NCI-H1436 treated with DMSO at 0.1 percent for 48 hours (cell line): ENCODE measurements around the gene KRTAP4-7.
"Not testable (repeated sequence)": the region's sequence is repeated elsewhere in the genome, so short reads cannot be mapped to it uniquely, and the experiment has no call there.

ENCODE experiments used
- DNase-seq: peaks from one replicate; lab custom pipeline; 2025; lab: John Stamatoyannopoulos, UW

Gene KRTAP4-7

DNA sequence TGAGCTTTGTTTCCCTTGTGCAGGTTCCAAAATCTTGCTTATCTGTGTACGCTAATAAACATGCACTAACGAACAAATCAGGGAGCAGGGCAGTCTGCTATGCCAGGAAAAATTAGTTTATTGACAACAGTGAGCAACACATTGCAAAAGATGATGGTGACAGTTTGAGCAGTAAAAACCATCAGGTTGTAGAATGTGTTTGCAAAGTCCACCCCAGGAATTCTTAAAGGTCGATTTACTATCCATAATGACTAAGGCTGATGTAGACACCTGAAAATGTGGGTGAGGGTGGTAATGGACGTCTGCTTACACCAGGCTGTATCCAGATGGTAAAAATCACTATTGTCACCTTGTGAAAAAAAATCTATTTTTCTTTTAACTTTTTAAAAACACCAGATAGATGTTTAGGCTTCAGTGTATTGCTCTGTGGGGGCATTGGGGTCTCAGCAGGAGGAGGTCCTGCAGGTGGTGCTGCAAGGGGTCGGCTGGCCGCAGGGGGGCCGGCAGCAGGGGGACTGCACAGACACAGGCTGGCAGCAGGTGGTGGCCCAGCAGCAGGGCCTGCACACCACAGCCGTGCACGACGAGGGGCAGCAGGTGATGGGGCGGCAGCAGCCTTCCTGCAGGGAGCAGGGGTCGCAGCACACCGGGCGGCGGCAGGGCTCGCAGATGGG is 18.8 kb upstream of the KRTAP4-7 start:
- DNase-seq = not testable (repeated sequence)

DNA sequence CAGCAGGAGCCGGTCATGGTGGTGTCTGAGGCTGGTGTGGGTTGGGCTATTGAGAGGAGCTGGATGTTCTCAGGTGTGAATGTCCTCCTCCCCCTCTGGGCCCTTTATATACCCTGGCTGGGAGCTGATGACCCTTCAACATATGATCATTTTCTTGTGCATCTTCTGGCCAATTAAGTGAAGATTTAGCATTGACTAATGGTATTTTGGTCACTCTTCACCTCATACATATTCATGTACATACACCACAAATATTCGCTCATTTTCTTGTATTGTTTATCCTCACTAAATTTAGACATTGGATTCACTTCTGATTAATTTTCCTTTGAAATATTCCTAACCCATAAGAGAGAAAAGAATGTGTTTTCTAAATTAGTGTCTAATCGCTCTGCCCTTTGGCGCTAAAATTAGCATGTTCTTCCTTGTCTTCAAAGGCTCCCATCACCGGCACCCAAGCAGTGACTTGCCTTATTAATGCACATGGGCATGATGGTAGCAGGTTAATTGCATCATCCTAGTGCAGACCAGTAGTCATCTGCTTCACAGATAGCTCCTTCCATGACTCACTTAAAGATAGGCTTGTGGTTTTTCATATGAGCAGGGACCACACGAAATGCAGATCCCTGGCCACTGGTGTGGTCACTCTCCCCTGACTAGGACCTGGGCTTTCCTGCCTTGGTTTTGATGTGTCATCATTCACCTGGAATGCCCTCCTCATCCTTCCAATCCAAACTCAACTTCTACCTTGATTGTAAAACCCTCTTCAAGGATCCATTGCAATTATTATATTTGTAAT is 17.9 kb upstream of the KRTAP4-7 start, which contains the start of gene KRTAP2-4:
KRTAP2-4 (minus strand) TSS at position 51 of the 796 bp plus-strand sequence; CDS start at position 17, 34 bp downstream.
- no peak for DNase-seq

DNA sequence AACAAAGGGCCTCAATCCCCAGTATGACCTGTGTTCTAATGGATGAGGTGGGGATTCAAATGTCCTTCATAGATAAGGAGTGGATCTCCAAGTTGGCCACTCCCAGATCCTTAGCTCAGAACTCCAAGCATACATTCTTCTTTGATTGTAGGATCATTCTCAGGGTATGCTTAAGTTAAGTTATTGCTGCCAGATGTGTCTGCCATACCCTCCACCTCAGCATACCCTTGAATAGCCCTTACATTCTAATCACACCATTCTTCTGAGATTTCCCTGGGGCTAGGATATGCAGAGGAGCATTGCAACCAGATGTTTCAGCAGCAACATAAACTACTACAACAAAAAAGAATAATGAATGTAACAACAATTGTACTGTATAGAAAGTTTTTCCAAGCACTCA is 16.7 kb upstream of the KRTAP4-7 start:
- no peak for DNase-seq

DNA sequence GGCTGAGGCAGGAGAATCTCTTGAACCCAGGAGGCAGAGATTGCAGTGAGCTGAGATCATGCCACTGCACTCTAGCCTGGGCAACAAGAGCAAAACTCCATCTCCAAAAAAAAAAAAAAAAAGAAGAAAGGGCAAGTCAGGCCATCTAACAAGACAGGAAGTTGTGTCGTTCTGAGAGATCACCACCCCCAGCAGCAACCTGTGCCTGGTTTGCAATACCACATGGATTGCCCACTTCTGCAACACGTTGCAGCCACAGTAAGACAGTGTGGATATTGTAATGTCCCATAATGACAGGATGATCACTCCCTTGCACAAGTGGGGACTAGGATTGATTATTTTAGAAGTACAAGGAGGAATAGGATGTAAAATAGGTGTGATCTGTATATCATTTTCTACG is 14.9 kb upstream of the KRTAP4-7 start:
- no peak for DNase-seq

DNA sequence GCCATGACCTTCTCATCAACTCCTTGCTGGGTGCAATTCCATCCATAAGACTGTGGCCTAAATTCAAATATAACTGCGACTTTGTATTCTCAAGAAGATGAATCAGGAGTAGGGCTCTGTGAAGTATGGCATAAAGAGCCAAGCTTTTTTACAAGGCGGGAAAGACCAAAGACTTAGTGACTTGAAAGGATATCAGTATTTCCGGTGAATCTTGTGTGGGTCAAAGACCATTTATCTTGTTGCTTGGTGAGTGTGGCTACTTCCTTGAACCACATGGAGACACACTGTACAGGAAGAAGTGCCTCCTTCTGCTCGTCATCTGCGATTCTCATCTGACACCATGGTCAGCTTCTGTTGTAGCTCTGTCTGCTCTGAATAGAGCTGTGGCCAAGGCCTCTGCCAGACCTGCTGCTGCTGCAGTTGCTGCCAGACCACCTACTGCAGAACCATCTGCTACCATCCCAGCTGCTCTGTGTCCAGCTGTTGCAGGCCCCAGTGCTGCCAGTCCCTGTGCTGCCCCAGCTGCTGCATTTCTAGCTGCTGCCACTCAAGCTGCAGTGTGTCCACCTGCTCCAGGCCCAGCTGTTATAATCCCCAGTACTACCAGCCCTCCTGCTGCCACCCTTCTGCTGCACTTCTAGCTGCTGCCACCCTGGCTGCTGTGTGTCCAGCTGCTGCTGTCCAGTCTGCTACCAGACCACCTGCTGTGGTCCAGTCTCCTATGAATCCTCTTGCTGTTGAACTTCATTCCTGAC is 12.2 kb upstream of the KRTAP4-7 start:
- no peak for DNase-seq

DNA sequence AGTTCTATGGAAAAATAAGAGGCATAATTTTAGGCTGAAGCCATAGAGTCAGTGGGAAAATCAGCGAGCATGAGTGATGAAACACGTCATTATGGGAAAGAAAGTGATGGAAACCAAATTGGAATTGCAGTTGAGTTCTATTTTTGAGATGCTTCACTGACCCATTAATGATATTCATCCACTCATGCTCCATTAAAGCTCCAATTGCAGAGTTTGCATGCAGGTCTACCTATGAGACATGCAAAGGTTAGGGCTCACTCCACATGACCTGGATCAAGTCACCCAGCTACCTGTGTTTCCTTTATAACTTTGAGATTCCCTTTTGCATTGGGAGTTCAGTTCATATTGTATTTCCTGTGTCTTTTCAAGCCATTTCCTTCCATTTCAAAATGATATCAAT is 10.3 kb upstream of the KRTAP4-7 start:
- DNase-seq = no peak

DNA sequence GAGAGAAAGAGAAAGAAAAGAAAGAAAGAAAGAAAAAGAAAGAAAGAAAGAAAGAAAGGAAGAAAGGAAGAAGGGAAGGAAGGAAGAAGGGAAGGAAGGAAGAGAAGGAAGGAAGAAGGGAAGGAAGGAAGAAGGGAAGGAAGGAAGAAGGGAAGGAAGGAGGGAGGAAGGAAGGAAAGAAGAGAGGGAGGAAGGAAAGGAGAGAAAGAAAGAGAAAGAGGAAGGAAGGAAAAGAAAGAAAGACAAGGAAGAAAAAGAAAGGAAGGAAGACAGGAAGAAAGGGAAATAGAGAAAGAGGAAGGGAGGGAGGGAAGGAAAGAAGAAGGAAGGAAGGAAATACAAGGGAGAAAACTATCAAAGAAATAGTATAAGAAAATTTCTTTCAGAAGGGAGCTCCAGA is 7.2 kb upstream of the KRTAP4-7 start:
- DNase-seq = no peak

DNA sequence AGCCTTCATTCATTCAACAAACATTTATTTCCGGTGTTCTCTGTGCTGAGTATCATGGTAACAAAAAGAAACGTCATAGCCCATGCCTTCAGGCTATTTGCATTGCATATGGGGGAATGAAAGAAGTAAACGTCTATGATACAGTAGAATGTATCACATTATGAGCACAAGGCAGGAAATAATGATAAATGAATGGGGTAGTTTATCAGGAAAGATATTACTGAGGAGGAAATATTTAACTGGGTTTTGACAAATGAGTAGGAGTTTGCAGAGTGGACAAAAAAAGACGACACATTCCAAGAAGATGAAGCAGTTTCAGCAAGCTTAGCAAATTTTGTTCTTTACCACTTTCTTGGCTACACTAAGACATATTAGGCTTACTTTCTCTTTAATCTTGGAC is 1.3 kb upstream of the KRTAP4-7 start:
- DNase-seq = no peak

DNA sequence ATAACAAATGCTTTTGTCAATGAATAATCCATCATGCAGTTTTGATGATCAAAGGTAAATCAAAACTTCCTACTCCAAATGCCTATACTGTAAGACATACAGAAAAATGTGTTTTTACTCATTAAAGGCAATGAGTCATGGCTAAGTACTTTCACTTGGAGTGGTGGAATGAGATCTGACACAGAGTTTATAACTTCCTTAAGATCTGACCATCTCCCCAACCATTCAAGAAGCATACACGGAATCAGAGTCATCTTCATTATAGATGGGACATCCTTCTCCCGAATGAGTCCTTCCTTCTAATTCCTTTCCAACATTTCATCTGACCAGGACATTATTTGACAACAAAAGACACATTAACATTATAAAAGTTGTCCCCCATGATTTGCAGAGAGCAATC is 523 bp upstream of the KRTAP4-7 start:
- not testable (repeated sequence) for DNase-seq

DNA sequence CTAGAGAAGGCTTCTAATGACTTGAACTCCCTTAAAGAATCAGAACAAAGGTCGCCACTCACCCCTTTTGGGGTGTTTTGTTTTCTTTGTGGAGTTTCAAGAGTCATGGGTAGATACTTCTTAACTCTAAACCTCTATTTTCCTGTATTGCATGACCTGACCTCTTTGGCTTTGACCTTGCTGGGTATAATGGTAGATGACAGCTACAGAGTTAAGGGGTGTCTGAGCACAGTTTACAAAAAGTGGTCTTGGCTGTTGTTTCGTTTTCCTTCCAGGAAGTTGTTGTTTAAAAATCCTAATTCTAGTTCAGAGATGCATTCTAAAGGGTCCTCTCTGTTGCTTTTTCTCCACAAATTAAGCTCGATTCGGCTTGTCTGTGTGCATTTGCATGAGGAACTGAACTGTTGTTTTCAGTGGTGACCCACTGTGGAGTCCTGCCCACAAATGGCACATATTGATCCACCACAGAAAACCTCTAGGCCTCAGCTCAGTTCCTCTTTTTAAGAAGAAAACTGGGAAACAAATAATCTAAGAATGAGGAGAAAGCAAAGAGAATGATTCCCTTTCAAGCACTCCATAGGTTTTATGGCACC is 4.9 kb downstream of the KRTAP4-7 start:
- DNase-seq = not testable (repeated sequence)

DNA sequence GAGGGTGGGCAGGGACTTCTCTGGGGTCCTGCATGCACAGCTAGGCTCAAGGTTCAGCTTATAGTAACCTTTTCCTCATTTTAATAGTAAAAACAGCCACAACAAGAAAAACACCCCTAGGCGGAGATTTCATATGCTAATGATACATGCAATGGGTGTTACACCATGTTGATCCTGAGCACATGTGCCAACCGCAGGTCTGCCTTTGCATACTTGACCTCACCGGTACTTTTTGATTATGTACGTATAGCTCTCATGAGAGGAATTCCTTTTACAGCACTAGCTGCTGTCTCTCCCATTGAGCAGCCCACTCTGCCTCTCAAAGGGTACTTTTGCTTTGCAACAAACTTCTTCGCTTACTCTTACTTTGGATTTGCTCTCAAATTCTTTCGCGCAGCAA is 12.1 kb downstream of the KRTAP4-7 start:
- DNase-seq = no peak

DNA sequence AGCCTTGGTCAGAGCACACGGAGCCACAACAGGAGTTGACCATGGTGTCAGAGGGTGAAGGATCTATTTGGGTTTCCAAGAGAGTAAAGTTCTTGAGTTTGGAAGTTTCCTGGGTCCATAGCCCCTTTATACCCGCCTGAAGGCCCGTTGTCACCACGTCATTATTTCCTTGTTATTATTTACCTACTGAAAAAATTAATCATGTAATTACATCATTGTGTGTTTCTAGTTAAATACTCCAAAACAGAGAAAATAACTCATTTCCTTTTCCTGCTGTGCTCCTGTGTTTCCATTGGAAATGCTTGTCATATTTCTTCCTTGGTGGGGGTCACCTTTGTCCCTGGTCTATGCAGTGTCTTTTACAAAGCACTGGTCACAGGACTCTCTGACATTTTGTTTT is 14.1 kb downstream of the KRTAP4-7 start, which contains the start of gene KRTAP4-8:
KRTAP4-8 (minus strand) TSS at position 101 of the 400 bp plus-strand sequence; CDS start at position 43, 58 bp downstream.
- DNase-seq = no peak

DNA sequence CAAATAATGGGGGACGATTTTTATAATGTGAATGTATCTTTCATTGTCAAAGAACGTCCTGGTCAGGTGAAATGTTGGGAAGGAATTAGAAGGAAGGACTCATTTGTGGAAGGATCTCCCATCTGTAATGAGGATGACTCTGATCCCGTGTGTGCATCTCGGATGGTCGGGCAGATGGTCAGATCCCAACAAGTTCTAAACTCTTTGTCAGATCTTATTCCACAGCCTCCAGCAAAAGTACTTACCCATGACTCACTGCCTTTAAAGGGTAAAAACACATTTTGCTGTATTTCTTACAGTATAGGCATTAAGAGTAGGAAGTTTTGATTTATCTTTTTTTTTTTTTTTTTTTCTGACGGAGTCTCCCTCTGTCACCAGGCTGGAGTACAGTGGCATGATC is 14.5 kb downstream of the KRTAP4-7 start:
- DNase-seq = no peak

DNA sequence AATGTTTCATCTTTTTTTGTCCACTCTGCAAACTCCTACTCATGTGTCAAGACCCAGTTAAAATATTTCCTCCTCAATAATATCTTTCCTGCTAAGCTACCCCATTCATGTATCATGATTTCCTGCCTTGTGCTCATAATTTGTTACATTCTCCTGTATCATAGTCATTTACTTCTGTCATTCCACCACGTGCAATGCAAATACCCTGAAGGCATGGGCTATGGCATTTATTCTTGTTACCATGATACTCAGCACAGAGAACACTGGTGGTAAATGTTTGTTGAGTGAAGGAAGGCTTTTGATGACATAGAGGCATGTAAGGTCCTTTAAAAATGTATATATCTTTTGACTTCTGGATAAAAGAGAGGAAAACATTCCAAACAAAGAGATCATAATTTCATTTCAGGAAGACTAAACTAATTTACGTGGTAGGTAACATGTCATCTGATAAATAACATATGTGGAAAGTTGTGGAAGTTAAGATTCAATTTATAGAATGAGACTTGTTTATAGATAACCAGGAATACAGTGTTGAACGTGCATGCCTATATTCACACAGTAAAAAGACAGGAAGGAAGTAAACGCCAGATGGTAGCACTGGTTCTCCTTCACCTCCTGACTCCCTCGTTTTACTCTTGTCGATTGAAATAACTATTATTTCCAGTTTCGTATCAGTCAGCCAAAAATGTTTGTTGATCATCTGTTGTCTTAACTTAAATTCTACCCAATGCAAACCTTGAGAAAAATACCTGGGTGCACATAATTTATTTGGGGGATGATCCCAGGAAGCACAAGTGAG is 15.9 kb downstream of the KRTAP4-7 start:
- not testable (repeated sequence) for DNase-seq

DNA sequence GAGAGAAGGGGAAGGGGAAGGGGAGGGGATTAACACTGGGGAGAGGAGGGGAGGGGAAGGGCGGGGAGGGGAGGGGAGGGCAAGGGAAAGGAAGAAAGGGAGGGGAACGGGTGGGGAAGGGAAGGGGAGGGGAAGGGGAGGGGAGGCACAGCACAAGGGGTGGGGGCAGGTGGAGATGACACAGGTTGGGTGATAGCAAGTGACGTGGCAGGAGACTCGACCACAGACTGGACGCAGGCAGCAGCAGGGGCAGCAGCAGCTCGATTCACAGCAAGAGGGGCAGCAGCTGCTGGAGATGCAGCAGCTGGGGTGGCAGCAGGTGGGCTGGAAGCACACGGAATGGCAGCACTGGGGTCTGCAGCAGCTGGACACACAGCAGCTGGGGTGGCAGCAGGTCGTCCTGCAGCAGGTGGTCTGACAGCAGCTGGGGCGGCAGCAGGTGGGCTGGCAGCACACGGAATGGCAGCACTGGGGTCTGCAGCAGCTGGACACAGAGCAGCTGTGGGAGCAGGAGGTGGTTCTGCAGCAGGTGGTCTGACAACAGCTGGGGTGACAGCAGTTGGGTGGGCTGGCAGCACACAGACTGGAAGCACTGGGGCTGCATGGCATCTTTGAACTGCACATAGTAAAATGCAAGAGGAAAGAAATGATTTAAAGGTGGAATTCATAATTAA is 17.8 kb downstream of the KRTAP4-7 start, which contains the start of gene KRTAP4-16:
KRTAP4-16 (minus strand) TSS at position 624 of the 674 bp plus-strand sequence; CDS start at position 624, 0 bp downstream.
- DNase-seq = no peak

DNA sequence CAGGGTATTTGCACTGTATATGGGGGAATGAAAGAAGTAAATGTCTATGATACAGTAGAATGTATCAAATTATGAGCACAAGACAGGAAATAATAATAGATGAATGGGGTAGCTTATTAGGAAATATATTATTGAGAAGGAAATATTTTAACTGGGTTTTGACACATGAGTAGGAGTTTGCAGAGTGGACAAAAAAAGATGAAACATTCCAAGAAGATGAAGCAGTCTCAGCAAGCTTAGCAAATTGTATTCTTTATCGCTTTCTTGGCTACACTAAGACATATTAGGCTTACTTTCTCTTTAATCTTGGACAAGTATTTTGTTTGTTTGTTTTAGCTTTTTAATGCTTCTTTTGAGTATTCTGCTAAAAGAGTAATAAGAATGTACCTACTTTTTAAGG is 19.9 kb downstream of the KRTAP4-7 start:
- DNase-seq = no peak

DNA sequence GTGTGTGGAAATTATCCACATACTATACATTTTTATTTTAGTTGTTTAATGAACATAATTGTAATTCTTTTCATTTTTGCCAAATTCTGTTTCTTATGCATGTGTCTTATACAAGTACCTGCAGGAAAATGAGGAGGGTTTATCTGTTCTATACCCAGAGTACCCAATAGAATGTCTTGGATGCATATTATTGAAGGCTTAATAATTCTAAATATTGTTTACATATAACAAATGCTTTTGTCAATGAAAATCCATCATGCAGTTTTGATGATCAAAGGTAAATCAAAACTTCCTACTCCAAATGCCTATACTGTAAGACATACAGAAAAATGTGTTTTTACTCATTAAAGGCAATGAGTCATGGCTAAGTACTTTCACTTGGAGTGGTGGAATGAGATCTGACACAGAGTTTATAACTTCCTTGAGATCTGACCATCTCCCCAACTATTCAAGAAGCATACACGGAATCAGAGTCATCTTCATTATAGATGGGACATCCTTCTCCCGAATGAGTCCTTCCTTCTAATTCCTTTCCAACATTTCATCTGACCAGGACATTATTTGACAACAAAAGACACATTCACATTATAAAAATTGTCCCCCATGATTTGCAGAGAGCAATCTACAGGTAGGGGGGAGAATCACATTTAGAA is 20.6 kb downstream of the KRTAP4-7 start:
- DNase-seq = not testable (repeated sequence)

DNA sequence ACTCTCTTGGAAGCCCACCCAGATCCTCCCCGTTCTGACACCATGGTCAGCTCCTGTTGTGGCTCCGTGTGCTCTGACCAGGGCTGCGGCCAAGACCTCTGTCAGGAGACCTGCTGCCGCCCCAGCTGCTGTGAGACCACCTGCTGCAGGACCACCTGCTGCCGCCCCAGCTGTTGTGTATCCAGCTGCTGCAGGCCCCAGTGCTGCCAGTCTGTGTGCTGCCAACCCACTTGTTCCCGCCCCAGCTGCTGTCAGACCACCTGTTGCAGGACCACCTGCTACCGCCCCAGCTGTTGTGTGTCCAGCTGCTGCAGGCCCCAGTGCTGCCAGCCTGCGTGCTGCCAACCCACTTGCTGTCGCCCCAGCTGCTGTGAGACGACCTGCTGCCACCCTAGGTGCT is 21.4 kb downstream of the KRTAP4-7 start, which contains the start of gene KRTAP4-9:
KRTAP4-9 (plus strand) TSS at position 43 of the 400 bp plus-strand sequence; CDS start at position 43, 0 bp downstream.
- not testable (repeated sequence) for DNase-seq

DNA sequence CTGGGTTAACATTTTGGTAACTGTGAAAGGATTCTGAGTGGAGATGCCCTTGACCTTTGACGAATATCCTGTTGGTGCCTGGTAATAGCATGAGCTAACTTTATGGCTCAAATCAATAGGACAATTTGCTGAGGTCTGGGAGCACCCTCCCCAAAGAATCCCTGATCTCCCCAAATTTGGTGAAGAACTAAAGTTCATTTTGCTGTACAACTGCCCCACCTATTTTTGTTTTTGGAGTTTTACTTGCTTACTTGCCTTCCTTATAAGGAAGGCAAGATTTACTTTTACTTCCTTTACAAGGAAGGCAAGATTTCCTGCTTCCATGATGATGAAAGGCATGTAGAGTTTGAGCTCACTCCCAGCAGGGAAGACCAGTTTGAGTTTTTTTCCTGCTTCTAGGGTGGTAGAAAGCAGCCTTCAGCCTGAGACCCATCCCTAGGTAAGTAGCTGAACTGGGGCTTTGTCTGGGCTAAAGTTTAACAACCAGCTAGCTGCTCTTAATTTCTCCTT is 24.0 kb downstream of the KRTAP4-7 start:
- no peak for DNase-seq
